ENCODE data around the gene UBXN6. TPM values are rescaled to one million over a fixed set of nuclear protein-coding genes. Genes with fewer than 3 reads are reported as not detected.

UBXN6 gene
- total and polyA plus RNA-seq, 2 experiments from 2014 or later, result 19.1 to 21.6 TPM

DNA sequence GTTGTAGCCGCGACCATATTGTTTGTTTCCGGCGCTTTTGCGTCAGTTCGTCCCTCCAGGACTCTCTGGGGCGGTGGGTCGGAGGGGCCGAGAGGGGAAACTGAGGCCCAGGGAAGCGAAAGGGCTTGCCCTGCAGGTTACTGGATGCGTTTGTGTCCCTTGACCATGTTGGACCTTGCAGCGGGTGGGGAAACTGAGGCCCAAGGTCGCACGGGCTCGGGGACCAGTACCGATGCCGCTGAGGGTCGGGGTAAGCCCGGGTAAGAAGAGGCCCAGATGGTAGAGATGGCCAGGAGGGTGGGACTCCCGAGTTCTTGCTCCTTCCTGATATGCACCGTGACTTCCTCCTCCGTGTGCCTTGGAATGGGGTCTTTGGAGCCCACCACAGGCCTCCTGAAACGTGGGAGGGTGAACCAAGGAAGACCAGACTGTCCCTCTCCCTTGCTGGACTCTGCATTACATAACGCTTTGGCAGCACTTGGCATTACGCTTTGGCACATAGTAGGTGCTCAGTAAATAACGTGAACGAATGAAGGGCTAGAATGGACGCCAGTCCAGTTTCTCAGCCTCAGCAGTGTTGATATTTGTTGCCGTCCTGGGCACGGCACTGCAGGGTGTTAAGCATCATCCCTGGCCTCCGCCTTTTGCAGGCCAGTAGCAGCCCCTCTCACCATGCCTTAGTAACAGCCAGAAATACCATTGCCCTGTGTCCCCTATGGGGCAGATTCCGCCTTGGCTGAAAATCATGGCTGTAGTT, 54.4 kb downstream of the UBXN6 start:
- Mint-ChIP-seq H3K4me3 (peak overlapping the region; percentile 98), H3K36me3 (ENCODE audit: low read depth) (peaks cover 54% of the 10 kb centered on the region), H3K27me3 (ENCODE audit: insufficient read depth, low read depth, poor library complexity) (peaks cover 6% of the 10 kb centered on the region), H3K9me3 (no peaks in the 10 kb centered on the region; the same call in 2 of the 3 replicates), H3K4me1 (peaks cover 55% of the 10 kb centered on the region), H3K27ac (peak overlapping the region; percentile 95)
- Histone ChIP-seq H3K27ac (ENCODE audit: low read depth) (peak overlapping the region; percentile 100), H3F3A (replicated peaks; ENCODE audit: low read depth) (peaks cover 17% of the 10 kb centered on the region; the same call in 1 of the 2 replicates), H3K79me2 (replicated peaks; ENCODE audit: insufficient read depth) (peaks cover 84% of the 10 kb centered on the region), H3K4me1 (ENCODE audit: insufficient read depth) (peaks cover 52% of the 10 kb centered on the region), H4K20me1 (replicated peaks; ENCODE audit: insufficient read depth) (peaks cover 45% of the 10 kb centered on the region), H3K4me2 (peak overlapping the region; percentile 97), H2AFZ (no peak overlapping the region), H3K4me3 (peak overlapping the region; percentile 93), H3K36me3 (ENCODE audit: insufficient read depth) (peaks cover 4% of the 10 kb centered on the region; the same call in 1 of the 2 replicates), H3K9me2 (ENCODE audit: insufficient read depth) (no peaks in the 10 kb centered on the region), H3K27me3 (ENCODE audit: insufficient read depth) (no peaks in the 10 kb centered on the region)
- DNase-seq (ENCODE audit: low spot score), result peak; percentile 47
- TF ChIP-seq, protein P1, sequence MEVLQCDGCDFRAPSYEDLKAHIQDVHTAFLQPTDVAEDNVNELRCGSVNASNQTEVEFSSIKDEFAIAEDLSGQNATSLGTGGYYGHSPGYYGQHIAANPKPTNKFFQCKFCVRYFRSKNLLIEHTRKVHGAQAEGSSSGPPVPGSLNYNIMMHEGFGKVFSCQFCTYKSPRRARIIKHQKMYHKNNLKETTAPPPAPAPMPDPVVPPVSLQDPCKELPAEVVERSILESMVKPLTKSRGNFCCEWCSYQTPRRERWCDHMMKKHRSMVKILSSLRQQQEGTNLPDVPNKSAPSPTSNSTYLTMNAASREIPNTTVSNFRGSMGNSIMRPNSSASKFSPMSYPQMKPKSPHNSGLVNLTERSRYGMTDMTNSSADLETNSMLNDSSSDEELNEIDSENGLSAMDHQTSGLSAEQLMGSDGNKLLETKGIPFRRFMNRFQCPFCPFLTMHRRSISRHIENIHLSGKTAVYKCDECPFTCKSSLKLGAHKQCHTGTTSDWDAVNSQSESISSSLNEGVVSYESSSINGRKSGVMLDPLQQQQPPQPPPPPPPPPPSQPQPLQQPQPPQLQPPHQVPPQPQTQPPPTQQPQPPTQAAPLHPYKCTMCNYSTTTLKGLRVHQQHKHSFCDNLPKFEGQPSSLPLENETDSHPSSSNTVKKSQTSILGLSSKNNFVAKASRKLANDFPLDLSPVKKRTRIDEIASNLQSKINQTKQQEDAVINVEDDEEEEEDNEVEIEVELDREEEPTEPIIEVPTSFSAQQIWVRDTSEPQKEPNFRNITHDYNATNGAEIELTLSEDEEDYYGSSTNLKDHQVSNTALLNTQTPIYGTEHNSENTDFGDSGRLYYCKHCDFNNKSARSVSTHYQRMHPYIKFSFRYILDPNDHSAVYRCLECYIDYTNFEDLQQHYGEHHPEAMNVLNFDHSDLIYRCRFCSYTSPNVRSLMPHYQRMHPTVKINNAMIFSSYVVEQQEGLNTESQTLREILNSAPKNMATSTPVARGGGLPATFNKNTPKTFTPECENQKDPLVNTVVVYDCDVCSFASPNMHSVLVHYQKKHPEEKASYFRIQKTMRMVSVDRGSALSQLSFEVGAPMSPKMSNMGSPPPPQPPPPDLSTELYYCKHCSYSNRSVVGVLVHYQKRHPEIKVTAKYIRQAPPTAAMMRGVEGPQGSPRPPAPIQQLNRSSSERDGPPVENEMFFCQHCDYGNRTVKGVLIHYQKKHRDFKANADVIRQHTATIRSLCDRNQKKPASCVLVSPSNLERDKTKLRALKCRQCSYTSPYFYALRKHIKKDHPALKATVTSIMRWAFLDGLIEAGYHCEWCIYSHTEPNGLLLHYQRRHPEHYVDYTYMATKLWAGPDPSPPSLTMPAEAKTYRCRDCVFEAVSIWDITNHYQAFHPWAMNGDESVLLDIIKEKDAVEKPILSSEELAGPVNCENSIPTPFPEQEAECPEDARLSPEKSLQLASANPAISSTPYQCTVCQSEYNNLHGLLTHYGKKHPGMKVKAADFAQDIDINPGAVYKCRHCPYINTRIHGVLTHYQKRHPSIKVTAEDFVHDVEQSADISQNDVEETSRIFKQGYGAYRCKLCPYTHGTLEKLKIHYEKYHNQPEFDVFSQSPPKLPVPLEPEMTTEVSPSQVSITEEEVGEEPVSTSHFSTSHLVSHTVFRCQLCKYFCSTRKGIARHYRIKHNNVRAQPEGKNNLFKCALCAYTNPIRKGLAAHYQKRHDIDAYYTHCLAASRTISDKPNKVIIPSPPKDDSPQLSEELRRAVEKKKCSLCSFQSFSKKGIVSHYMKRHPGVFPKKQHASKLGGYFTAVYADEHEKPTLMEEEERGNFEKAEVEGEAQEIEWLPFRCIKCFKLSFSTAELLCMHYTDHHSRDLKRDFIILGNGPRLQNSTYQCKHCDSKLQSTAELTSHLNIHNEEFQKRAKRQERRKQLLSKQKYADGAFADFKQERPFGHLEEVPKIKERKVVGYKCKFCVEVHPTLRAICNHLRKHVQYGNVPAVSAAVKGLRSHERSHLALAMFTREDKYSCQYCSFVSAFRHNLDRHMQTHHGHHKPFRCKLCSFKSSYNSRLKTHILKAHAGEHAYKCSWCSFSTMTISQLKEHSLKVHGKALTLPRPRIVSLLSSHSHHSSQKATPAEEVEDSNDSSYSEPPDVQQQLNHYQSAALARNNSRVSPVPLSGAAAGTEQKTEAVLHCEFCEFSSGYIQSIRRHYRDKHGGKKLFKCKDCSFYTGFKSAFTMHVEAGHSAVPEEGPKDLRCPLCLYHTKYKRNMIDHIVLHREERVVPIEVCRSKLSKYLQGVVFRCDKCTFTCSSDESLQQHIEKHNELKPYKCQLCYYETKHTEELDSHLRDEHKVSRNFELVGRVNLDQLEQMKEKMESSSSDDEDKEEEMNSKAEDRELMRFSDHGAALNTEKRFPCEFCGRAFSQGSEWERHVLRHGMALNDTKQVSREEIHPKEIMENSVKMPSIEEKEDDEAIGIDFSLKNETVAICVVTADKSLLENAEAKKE (CRISPR knock-in tag; IDR thresholded peaks at IDR 0.05), result no peak
- TF ChIP-seq ZNF331 (CRISPR knock-in tag; IDR thresholded peaks at IDR 0.05; ENCODE audit: low read depth) (no peak), NANOG (IDR thresholded peaks at IDR 0.05; ENCODE audit: borderline replicate concordance) (no peak), EZH2phosphoT487 (IDR thresholded peaks at IDR 0.05; ENCODE audit: unreplicated experiment) (no peak), ZNF114 (CRISPR knock-in tag; IDR thresholded peaks at IDR 0.05) (no peak), EZH2 (IDR thresholded peaks at IDR 0.05; ENCODE audit: low read depth, unreplicated experiment) (no peak), CREB1 (CRISPR knock-in tag; IDR thresholded peaks at IDR 0.05; ENCODE audit: low read depth) (no peak), POLR2AphosphoS5 (IDR thresholded peaks at IDR 0.05; ENCODE audit: low read depth) (no peak), STAT1 (IDR thresholded peaks at IDR 0.05; ENCODE audit: unreplicated experiment) (no peak), JUNB (IDR thresholded peaks at IDR 0.05; ENCODE audit: unreplicated experiment) (no peak)
- TF ChIP-seq, protein P2, sequence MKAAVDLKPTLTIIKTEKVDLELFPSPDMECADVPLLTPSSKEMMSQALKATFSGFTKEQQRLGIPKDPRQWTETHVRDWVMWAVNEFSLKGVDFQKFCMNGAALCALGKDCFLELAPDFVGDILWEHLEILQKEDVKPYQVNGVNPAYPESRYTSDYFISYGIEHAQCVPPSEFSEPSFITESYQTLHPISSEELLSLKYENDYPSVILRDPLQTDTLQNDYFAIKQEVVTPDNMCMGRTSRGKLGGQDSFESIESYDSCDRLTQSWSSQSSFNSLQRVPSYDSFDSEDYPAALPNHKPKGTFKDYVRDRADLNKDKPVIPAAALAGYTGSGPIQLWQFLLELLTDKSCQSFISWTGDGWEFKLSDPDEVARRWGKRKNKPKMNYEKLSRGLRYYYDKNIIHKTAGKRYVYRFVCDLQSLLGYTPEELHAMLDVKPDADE (IDR thresholded peaks at IDR 0.05), result no peak
- TF ChIP-seq, protein P3, sequence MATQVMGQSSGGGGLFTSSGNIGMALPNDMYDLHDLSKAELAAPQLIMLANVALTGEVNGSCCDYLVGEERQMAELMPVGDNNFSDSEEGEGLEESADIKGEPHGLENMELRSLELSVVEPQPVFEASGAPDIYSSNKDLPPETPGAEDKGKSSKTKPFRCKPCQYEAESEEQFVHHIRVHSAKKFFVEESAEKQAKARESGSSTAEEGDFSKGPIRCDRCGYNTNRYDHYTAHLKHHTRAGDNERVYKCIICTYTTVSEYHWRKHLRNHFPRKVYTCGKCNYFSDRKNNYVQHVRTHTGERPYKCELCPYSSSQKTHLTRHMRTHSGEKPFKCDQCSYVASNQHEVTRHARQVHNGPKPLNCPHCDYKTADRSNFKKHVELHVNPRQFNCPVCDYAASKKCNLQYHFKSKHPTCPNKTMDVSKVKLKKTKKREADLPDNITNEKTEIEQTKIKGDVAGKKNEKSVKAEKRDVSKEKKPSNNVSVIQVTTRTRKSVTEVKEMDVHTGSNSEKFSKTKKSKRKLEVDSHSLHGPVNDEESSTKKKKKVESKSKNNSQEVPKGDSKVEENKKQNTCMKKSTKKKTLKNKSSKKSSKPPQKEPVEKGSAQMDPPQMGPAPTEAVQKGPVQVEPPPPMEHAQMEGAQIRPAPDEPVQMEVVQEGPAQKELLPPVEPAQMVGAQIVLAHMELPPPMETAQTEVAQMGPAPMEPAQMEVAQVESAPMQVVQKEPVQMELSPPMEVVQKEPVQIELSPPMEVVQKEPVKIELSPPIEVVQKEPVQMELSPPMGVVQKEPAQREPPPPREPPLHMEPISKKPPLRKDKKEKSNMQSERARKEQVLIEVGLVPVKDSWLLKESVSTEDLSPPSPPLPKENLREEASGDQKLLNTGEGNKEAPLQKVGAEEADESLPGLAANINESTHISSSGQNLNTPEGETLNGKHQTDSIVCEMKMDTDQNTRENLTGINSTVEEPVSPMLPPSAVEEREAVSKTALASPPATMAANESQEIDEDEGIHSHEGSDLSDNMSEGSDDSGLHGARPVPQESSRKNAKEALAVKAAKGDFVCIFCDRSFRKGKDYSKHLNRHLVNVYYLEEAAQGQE (IDR thresholded peaks at IDR 0.05; ENCODE audit: unreplicated experiment), result no peak
- TF ChIP-seq, protein P4, sequence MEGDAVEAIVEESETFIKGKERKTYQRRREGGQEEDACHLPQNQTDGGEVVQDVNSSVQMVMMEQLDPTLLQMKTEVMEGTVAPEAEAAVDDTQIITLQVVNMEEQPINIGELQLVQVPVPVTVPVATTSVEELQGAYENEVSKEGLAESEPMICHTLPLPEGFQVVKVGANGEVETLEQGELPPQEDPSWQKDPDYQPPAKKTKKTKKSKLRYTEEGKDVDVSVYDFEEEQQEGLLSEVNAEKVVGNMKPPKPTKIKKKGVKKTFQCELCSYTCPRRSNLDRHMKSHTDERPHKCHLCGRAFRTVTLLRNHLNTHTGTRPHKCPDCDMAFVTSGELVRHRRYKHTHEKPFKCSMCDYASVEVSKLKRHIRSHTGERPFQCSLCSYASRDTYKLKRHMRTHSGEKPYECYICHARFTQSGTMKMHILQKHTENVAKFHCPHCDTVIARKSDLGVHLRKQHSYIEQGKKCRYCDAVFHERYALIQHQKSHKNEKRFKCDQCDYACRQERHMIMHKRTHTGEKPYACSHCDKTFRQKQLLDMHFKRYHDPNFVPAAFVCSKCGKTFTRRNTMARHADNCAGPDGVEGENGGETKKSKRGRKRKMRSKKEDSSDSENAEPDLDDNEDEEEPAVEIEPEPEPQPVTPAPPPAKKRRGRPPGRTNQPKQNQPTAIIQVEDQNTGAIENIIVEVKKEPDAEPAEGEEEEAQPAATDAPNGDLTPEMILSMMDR (conservative IDR thresholded peaks at IDR 0.05; ENCODE audit: low read depth in 2 of 2), result no peak
- no peak; the same call in 2 of the 3 replicates for ATAC-seq
